Ascending aorta (tissue), 2 donors: Measurements from ENCODE around the gene FGF22. TPM values are rescaled to one million over a fixed set of nuclear protein-coding genes. Genes with fewer than 3 reads are reported as not detected.

Experiments
- DNase-seq, 2 donors: peaks; one replicate each; pipeline ENCODE4 v3.0.0-alpha.2; 2019; ENCODE audit warnings: low spot score in 2 of 2
- H3K27ac ChIP-seq, 2 donors: fragments of 200-600 bp; sonication (generic); one replicate each; pipeline ENCODE4 v1.5.1; 2016 to 2017; ENCODE audit warnings: mild to moderate bottlenecking in 1 of 2
- H3K27me3 ChIP-seq: fragments of 200-600 bp; sonication (generic); one replicate; pipeline ENCODE4 v1.5.1; 2017
- H3K36me3 ChIP-seq, 2 donors: fragments of 200-600 bp; sonication (generic); one replicate each; pipeline ENCODE4 v1.5.1; 2016
- H3K4me1 ChIP-seq, 2 donors: fragments of 200-600 bp; sonication (generic); one replicate each; pipeline ENCODE4 v1.5.1; 2016 to 2017; ENCODE audit warnings: mild to moderate bottlenecking in 1 of 2
- H3K4me3 ChIP-seq, 2 donors: fragments of 200-600 bp; sonication (generic); one replicate each; pipeline ENCODE4 v1.5.1; 2016 to 2017; ENCODE audit warnings: mild to moderate bottlenecking in 1 of 2
- H3K9me3 ChIP-seq, 2 donors: fragments of 200-600 bp; sonication (generic); one replicate each; pipeline ENCODE4 v1.5.1; 2016
- CTCF ChIP-seq, 3 experiments: fragments of 200-600 bp in 2 of 3; fragments of 450-650 bp in 1 of 3; sonication (generic) in 2 of 3; IDR thresholded peaks; one replicate each; pipeline ENCODE4 v1.5.1; 2016 to 2019; ENCODE audit warnings: antibody characterized with exemption in 3 of 3, mild to moderate bottlenecking in 1 of 3, moderate library complexity in 1 of 3
- intact Hi-C: fragments of 100-400 bp; cut with DNase I; formaldehyde crosslinking; loops from one replicate; pipeline ENCODE4 v1.15.1; 2023
- total RNA-seq: library from RNA; depleted of rRNA; stranded (reverse); fragments of >200 nt; gene quantifications from one replicate; pipeline ENCODE4 v1.1.0, GENCODE V29; 2016

Gene FGF22
- total RNA-seq, 1 donor from 2014 or later: not detected

GRCh38 chr19:680287-681028 lies 40.8 kb downstream of the FGF22 start:
- TF ChIP-seq CTCF (IDR thresholded peaks at IDR 0.05): peak; percentile 21 to 76 (median 35)

GRCh38 chr19:681029-682019 lies 41.6 kb downstream of the FGF22 start:
- H3K36me3 ChIP-seq: peaks cover 0 to 8% of the 10 kb centered on the region in 2 donors
- no peak for TF ChIP-seq CTCF (IDR thresholded peaks at IDR 0.05)
- peak in 1 of 2 donors; percentile 80 for DNase-seq
- peak overlapping the region in 1 of 2 donors; percentile 88 for H3K4me3 ChIP-seq
- H3K4me1 ChIP-seq: peaks cover 9 to 16% of the 10 kb centered on the region in 2 donors
- intact Hi-C loops: loop anchor here (5.0 kb wide), 1 partner anchor 51 kb away; no protein-coding TSS in a partner anchor
- H3K27me3 ChIP-seq: no peaks in the 10 kb centered on the region
- H3K27ac ChIP-seq: peak overlapping the region; percentile 97 to 98
- no peaks in the 10 kb centered on the region for H3K9me3 ChIP-seq

More at GRCh38 chr19:680287-681028, 40.8 kb downstream of the FGF22 start:
- Histone ChIP-seq H3K27ac (peak overlapping the region; percentile 97 to 98), H3K4me3 (peak overlapping the region; percentile 88 to 93), H3K36me3 (peaks cover 0 to 8% of the 10 kb centered on the region in 2 donors), H3K4me1 (peaks cover 9 to 21% of the 10 kb centered on the region in 2 donors), H3K27me3 (no peaks in the 10 kb centered on the region), H3K9me3 (no peaks in the 10 kb centered on the region)
- peak; percentile 98 to 100 for DNase-seq
- intact Hi-C loops: loop anchor here (1.0 to 5.0 kb wide), 2 partner anchors 52 to 117 kb away; partner anchors contain the start of gene PTBP1

GRCh38 chr19:682678-683320 lies 43.1 kb downstream of the FGF22 start:
- Histone ChIP-seq H3K27ac (no peak overlapping the region), H3K27me3 (no peaks in the 10 kb centered on the region), H3K9me3 (no peaks in the 10 kb centered on the region), H3K36me3 (peaks cover 0 to 8% of the 10 kb centered on the region in 2 donors), H3K4me3 (no peak overlapping the region), H3K4me1 (peaks cover 8 to 15% of the 10 kb centered on the region in 2 donors)
- intact Hi-C loops: loop anchor here (5.0 kb wide), 1 partner anchor 50 kb away; no protein-coding TSS in a partner anchor
- DNase-seq: no peak
- no peak for TF ChIP-seq CTCF (IDR thresholded peaks at IDR 0.05)

DNA sequence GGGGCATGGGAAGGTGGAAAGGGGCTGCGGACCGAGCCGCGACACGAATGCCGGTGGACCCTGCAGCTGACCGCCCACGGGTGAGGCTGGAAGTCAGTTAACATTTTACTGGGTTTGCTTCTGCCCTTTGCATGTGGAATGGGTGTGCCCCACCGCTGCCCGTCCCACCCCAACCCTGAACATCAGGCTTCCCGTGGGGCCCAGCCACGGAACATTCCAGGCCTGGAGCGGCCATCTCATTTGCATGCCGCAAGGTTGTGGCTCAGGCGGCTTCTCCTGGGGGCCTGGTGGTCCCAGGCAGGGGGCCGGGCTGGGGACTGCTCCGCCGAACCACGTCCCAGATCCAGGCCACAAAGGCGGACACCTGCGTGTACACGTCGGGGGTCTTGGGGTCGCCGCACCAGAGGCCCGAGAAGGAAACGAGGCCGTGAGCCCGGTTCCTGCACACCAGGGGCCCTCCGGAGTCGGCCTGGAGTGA lies 45.8 kb downstream of the FGF22 start:
- Histone ChIP-seq H3K36me3 (peaks cover 0 to 8% of the 10 kb centered on the region in 2 donors), H3K27me3 (no peaks in the 10 kb centered on the region), H3K4me3 (no peak overlapping the region), H3K9me3 (no peaks in the 10 kb centered on the region), H3K4me1 (no peaks in the 10 kb centered on the region), H3K27ac (no peak overlapping the region)
- TF ChIP-seq CTCF (IDR thresholded peaks at IDR 0.05): no peak
- intact Hi-C loops: no loop called here
- no peak for DNase-seq
